Mesendoderm (in vitro differentiated cells): Measurements from ENCODE around the gene PHF2.

Experiments used
- DNase-seq: peaks from one replicate; pipeline ENCODE4 v3.0.0; 2013
- H2AK5ac ChIP-seq: 2 replicates; pipeline ENCODE4 v1.6.1; 2013; ENCODE audit warnings: low read length, inconsistent platforms
- H2BK120ac ChIP-seq: 2 replicates; pipeline ENCODE4 v1.6.1; 2013; ENCODE audit warnings: low read depth, mild to moderate bottlenecking, low read length, moderate library complexity, mixed read lengths
- H2BK15ac ChIP-seq: replicated peaks from 2 replicates; pipeline ENCODE4 v1.6.1; 2013; ENCODE audit warnings: low read depth, mild to moderate bottlenecking, moderate library complexity
- H2BK5ac ChIP-seq: 2 replicates; pipeline ENCODE4 v1.6.1; 2013; ENCODE audit warnings: low read length, inconsistent platforms
- H3K18ac ChIP-seq: 2 replicates; pipeline ENCODE4 v1.6.1; 2013; ENCODE audit warnings: mild to moderate bottlenecking, low read length, mixed read lengths
- H3K23ac ChIP-seq: one replicate; pipeline ENCODE4 v1.6.1; 2013; ENCODE audit warnings: low read length
- H3K27ac ChIP-seq: 2 replicates; pipeline ENCODE4 v1.5.1; 2013; ENCODE audit warnings: low read depth, mild to moderate bottlenecking, inconsistent platforms, low read length, moderate library complexity
- H3K27me3 ChIP-seq: 2 replicates; pipeline ENCODE4 v1.6.1; 2013; ENCODE audit warnings: low read length, control low read depth, mild to moderate bottlenecking, inconsistent platforms; ENCODE audit not compliant: insufficient read depth, poor library complexity
- H3K36me3 ChIP-seq: 2 replicates; pipeline ENCODE4 v1.6.1; 2013; ENCODE audit warnings: low read length, inconsistent platforms; ENCODE audit not compliant: control insufficient read depth, insufficient read depth
- H3K4ac ChIP-seq: one replicate; pipeline ENCODE4 v1.6.1; 2013; ENCODE audit warnings: low read depth, mild to moderate bottlenecking, low read length, moderate library complexity
- H3K4me1 ChIP-seq: 2 replicates; pipeline ENCODE4 v1.6.1; 2013; ENCODE audit warnings: low read depth, low read length, inconsistent platforms; ENCODE audit not compliant: control insufficient read depth
- H3K4me2 ChIP-seq: 2 replicates; pipeline ENCODE4 v1.6.1; 2013; ENCODE audit warnings: low read length
- H3K4me3 ChIP-seq: 2 replicates; pipeline ENCODE4 v1.5.1; 2013; ENCODE audit warnings: mild to moderate bottlenecking, low read length
- H3K56ac ChIP-seq: one replicate; pipeline ENCODE4 v1.6.1; 2013; ENCODE audit warnings: low read length
- H3K79me1 ChIP-seq: 2 replicates; pipeline ENCODE4 v1.6.1; 2013; ENCODE audit warnings: low read length, inconsistent platforms
- H3K79me2 ChIP-seq: 2 replicates; pipeline ENCODE4 v1.6.1; 2013; ENCODE audit warnings: mild to moderate bottlenecking, low read length; ENCODE audit not compliant: control insufficient read depth, insufficient read depth
- H3K9ac ChIP-seq: 2 replicates; pipeline ENCODE4 v1.6.1; 2013; ENCODE audit warnings: low read length, inconsistent platforms
- H4K5ac ChIP-seq: one replicate; pipeline ENCODE4 v1.6.1; 2013; ENCODE audit warnings: low read length
- H4K8ac ChIP-seq: one replicate; pipeline ENCODE4 v1.6.1; 2013; ENCODE audit warnings: low read depth, mild to moderate bottlenecking, control low read depth, low read length, moderate library complexity
- WGBS: extraction: QIAGEN DNeasy Blood & Tissue Kit; methylation state at CpG from one replicate; pipeline ENCODE4 v1.1.7; 2013; ENCODE audit warnings: low lambda C conversion rate, missing lambda C conversion rate; ENCODE audit not compliant: insufficient coverage; ENCODE audit errors: extremely low coverage; 5-methylcytosine and 5-hydroxymethylcytosine counted together

The PHF2 gene

DNA sequence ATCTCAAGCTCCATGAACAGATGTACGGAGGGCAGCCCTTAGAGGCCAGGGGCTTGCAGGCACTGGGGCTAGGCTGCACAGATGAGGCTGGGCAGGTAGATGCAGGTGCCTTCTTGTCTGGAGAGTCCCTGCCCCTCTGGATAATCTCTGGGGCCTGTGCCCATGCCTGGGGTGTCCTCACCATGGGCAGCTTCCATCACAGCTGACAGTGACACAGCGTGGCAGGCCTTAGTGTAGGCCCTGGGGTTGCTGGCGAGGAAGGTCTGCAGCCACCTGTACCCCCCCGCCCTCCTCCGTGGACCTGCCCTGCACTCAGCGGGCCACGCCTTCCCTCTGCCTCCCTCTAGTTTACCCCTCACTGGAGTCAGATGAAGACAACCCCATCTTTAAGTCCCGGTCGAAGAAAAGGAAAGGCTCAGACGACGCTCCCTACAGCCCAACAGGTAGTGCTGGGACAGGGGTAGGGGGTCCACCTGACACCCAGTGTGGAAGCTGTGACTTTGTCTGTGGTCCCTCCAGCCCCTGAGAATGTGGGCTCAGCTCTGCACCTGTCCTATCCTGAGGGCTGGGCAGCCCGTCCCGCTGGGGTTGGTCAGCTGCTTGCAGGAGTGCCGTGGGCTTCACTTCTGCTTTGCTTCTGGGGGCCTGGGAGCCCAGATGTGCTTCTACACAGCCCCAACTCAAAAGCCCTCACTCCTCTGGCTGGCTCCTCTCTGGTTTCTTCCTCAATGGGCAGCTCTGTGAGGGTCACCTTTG lies 98.4 kb downstream of the PHF2 start:
- H3K79me1 ChIP-seq, result no peaks in the 10 kb centered on the region
- DNase-seq, result no peak
- no peak overlapping the region for H3K18ac ChIP-seq
- H2BK5ac ChIP-seq, result no peak overlapping the region
- H3K4me2 ChIP-seq, result no peak overlapping the region
- no peak overlapping the region for H2BK120ac ChIP-seq
- no peak overlapping the region for H2AK5ac ChIP-seq
- H2BK15ac ChIP-seq, result no peak overlapping the region
- no peaks in the 10 kb centered on the region for H3K36me3 ChIP-seq
- H3K4me1 ChIP-seq, result no peaks in the 10 kb centered on the region
- H3K27me3 ChIP-seq, result no peaks in the 10 kb centered on the region
- no peak overlapping the region for H3K4me3 ChIP-seq
- no peak overlapping the region for H3K56ac ChIP-seq
- no peak overlapping the region for H3K9ac ChIP-seq
- H4K8ac ChIP-seq, result no peak overlapping the region
- H3K79me2 ChIP-seq, result no peaks in the 10 kb centered on the region
- no peak overlapping the region for H3K4ac ChIP-seq
- no peak overlapping the region for H3K23ac ChIP-seq
- no CpG with 5 or more reads among the region's 14 CpGs for WGBS
- H4K5ac ChIP-seq, result no peak overlapping the region
- H3K27ac ChIP-seq, result no peak overlapping the region

DNA sequence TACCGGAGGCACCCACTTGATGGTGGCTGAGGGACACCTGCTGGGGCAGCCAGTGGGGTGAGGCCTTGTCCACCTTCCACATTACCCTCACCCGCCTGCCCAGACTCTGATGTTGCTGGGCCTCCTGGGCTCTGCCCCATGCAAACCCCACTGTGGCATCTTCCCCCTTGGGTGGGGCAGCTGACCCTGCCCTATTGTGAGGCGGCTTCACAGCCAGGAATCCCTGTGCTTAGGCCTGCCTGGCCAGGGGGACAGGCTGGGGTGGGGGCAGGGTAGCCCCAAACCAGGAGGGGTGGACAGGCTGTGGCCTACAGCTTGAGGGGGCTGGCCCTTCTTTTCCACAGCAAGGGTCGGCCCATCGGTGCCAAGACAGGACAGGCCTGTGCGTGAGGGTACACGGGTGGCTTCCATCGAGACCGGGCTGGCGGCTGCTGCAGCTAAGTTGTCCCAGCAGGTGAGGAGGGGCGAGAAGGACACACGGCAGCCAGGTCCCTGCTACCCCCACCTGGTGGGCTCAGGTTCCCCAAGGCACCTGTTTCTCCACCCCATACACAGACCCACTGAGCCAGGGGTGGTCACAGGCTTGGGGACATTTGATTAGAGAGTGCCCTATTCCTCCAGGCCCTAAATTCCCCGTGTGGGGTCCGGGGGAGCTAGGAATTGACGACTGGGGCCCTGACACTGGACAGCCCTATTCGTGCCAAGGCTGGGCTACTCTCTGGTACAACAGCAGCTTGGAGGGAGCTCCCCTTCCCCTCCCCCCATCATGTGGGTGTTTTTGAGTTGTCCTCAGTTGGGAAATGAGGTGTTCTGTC lies 99.2 kb downstream of the PHF2 start:
- Histone ChIP-seq H3K23ac (no peak overlapping the region), H3K18ac (no peak overlapping the region), H3K4ac (no peak overlapping the region), H4K8ac (no peak overlapping the region), H3K4me1 (no peaks in the 10 kb centered on the region), H3K56ac (no peak overlapping the region), H2AK5ac (no peak overlapping the region), H3K36me3 (no peaks in the 10 kb centered on the region), H2BK120ac (no peak overlapping the region), H2BK5ac (no peak overlapping the region), H3K27ac (no peak overlapping the region), H3K79me1 (no peaks in the 10 kb centered on the region), H3K4me3 (no peak overlapping the region), H3K9ac (no peak overlapping the region), H4K5ac (no peak overlapping the region), H3K79me2 (no peaks in the 10 kb centered on the region), H2BK15ac (no peak overlapping the region), H3K27me3 (no peaks in the 10 kb centered on the region), H3K4me2 (no peak overlapping the region)
- no CpG with 5 or more reads among the region's 16 CpGs for WGBS
- no peak for DNase-seq

DNA sequence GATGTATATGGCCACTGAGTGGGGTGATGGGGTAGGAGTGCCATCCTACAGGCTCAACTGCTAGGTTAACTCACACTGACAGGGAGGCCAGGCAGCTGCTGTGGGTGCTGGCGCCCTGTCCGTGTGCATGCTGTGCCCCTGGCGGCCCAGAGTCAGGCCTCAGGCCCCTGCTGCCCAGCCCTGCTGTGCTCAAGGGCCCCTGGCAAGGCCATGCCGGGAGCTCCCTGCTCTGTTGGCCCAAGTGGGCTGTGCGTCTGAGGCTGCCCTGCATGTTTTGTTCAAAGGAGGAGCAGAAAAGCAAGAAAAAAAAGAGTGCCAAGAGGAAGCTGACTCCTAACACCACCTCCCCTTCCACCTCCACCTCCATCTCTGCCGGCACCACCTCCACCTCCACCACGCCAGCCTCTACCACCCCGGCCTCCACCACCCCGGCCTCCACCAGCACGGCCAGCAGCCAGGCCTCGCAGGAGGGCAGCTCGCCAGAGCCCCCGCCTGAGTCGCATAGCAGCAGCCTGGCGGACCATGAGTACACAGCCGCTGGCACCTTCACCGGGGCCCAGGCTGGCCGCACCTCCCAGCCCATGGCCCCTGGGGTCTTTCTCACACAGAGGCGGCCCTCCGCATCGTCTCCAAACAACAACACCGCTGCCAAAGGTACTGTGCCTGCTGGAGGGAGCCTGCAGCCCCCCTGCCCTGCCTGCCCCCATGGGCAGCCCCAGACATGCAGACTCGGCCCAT lies 100.1 kb downstream of the PHF2 start:
- Histone ChIP-seq H3K79me2 (no peaks in the 10 kb centered on the region), H3K79me1 (no peaks in the 10 kb centered on the region), H3K23ac (no peak overlapping the region), H3K4me3 (no peak overlapping the region), H3K27me3 (no peaks in the 10 kb centered on the region), H3K56ac (no peak overlapping the region), H3K18ac (no peak overlapping the region), H2BK120ac (no peak overlapping the region), H3K27ac (no peak overlapping the region), H3K4me1 (no peaks in the 10 kb centered on the region), H2AK5ac (no peak overlapping the region), H3K4ac (no peak overlapping the region), H3K9ac (no peak overlapping the region), H4K8ac (no peak overlapping the region), H4K5ac (no peak overlapping the region), H3K36me3 (no peaks in the 10 kb centered on the region), H3K4me2 (no peak overlapping the region), H2BK15ac (no peak overlapping the region), H2BK5ac (no peak overlapping the region)
- no peak for DNase-seq
- no CpG with 5 or more reads among the region's 23 CpGs for WGBS

DNA sequence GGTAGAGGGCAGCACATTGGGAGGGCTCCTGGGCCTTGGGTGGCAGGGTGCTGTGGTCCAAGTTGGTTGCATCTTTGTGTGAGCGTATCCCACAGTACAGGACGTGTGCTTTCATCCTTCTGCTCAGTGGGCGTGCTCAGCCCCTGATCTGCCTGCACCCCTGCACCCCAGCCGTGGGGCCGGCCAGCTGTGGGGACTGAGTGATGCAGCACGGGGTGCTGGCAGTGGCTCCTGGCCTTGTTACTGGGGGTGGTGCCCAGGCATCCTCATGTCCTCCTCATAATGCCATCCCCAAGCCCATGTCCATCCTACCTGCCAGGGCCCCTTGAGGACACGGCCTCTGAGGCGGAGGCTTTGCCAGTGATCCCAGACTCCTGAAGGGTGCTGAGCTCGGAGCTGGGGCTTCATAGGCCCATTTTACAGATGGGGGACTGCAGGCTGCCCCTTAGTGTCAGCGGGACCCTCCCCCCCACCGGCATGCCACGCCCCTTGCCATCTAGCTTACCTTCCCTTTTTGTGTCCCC lies 100.7 kb downstream of the PHF2 start:
- WGBS, result no CpG with 5 or more reads among the region's 12 CpGs
- H2AK5ac ChIP-seq, result no peak overlapping the region
- no peak for DNase-seq

DNA sequence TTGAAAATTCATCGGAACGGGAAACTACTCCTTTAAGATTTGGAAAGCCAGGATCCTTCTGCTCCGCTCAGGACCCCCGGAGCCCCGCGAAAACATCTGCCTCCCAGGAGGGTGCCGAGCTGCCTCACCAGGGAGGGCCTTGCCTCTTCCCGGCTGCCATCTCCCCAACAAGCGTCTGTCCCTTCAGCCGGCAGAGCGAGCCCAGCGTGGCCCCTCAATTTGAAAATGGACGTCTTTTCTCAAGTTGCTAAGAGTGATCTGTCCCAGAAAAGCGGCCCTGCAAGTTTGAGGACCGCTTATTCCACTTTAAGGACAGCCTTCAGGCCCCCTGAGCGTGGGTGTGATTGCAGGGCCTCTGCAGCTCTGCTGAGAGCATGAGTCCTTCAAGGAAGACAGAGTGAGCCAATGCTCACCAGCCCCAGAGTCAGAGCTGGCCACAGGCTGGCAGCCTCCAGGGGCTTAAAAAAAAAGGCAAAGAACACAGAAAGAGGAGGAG lies 101.3 kb downstream of the PHF2 start:
- no peaks in the 10 kb centered on the region for H3K27me3 ChIP-seq
- no peak overlapping the region for H3K9ac ChIP-seq
- DNase-seq, result no peak
- H3K4me1 ChIP-seq, result no peaks in the 10 kb centered on the region
- H3K56ac ChIP-seq, result no peak overlapping the region
- H2BK15ac ChIP-seq, result no peak overlapping the region
- H4K8ac ChIP-seq, result no peak overlapping the region
- H3K36me3 ChIP-seq, result no peaks in the 10 kb centered on the region
- no peak overlapping the region for H3K4me3 ChIP-seq
- H3K4me2 ChIP-seq, result no peak overlapping the region
- no peak overlapping the region for H2BK5ac ChIP-seq
- H3K18ac ChIP-seq, result no peak overlapping the region
- H2BK120ac ChIP-seq, result no peak overlapping the region
- H3K79me2 ChIP-seq, result no peaks in the 10 kb centered on the region
- H3K4ac ChIP-seq, result no peak overlapping the region
- WGBS, result no CpG with 5 or more reads among the region's 16 CpGs
- H3K23ac ChIP-seq, result no peak overlapping the region
- no peak overlapping the region for H3K27ac ChIP-seq
- no peaks in the 10 kb centered on the region for H3K79me1 ChIP-seq
- no peak overlapping the region for H2AK5ac ChIP-seq
- no peak overlapping the region for H4K5ac ChIP-seq

More for the DNA sequence above, 100.7 kb downstream of the PHF2 start:
- no peak overlapping the region for H3K4me2 ChIP-seq
- H2BK5ac ChIP-seq, result no peak overlapping the region
- H3K9ac ChIP-seq, result no peak overlapping the region
- no peak overlapping the region for H2BK15ac ChIP-seq
- H3K4ac ChIP-seq, result no peak overlapping the region
- no peak overlapping the region for H3K27ac ChIP-seq
- no peaks in the 10 kb centered on the region for H3K79me1 ChIP-seq
- H3K4me3 ChIP-seq, result no peak overlapping the region
- no peaks in the 10 kb centered on the region for H3K27me3 ChIP-seq
- no peak overlapping the region for H3K23ac ChIP-seq
- H3K56ac ChIP-seq, result no peak overlapping the region
- no peak overlapping the region for H2BK120ac ChIP-seq
- H3K79me2 ChIP-seq, result no peaks in the 10 kb centered on the region
- H3K18ac ChIP-seq, result no peak overlapping the region
- H4K5ac ChIP-seq, result no peak overlapping the region
- H3K4me1 ChIP-seq, result no peaks in the 10 kb centered on the region
- H3K36me3 ChIP-seq, result no peaks in the 10 kb centered on the region
- no peak overlapping the region for H4K8ac ChIP-seq
